Spleen (tissue), 7 donors: ENCODE data around the gene CETN1.

ENCODE experiments used
- CTCF ChIP-seq, 11 experiments: fragments of 200-600 bp in 7 of 11; fragments of 450-650 bp in 4 of 11; sonication (generic) in 4 of 11; IDR thresholded peaks in 8 of 11; conservative IDR thresholded peaks in 3 of 11; 1 replicate in 7 of 11; 2 replicates in 4 of 11; pipeline versions ENCODE4 v1.4.0 to v1.8.0; 2016 to 2021; ENCODE audit warnings: antibody characterized with exemption in 11 of 11, inconsistent platforms in 4 of 11, mild to moderate bottlenecking in 1 of 11
- POLR2A ChIP-seq, 3 donors: fragments of 450-650 bp; IDR thresholded peaks; one replicate each; pipeline ENCODE4 v1.5.1; 2017; ENCODE audit warnings: antibody characterized with exemption in 3 of 3, mild to moderate bottlenecking in 1 of 3
- POLR2AphosphoS5 ChIP-seq, 3 donors: sonication (generic); formaldehyde crosslinking; IDR thresholded peaks; one replicate each; pipeline ENCODE4 v1.5.1; 2017; ENCODE audit warnings: antibody characterized with exemption in 3 of 3
- donor health status: DM: no; HTN: no; CAD: no; lungs with moderate emphysema.
- donor health status: DM: no; HTN: no; CAD: no.
- donor health status: DM: no; HTN: no; CAD: no.

GRCh38 chr18:564708-565561 is 15.2 kb upstream of the CETN1 start:
- TF ChIP-seq CTCF (IDR thresholded peaks at IDR 0.05 in 8 of 11, conservative IDR thresholded peaks at IDR 0.05 in 3 of 11) (no peak), POLR2A (IDR thresholded peaks at IDR 0.05) (no peak), POLR2AphosphoS5 (IDR thresholded peaks at IDR 0.05) (no peak)
